Stimulated activated CD4-positive, alpha-beta T cell treated with anti-CD3 and anti-CD28 coated beads, TNF-alpha, amount 100 ng/mL, for 4 hours (primary cell): ENCODE measurements around the gene CENPW.

ENCODE experiments used
- DNase-seq, 3 experiments: peaks; one replicate each; pipeline ENCODE4 v3.0.0-alpha.2; 2020; ENCODE audit warnings: low read depth in 3 of 3

Gene CENPW

GRCh38 chr6:126339796-126340609, at the start of gene CENPW:
Gene CENPW, plus strand, starts transcription at chr6:126340115. Its CDS starts 159 bp downstream, at chr6:126340274.
- peak; percentile 89 to 93 (median 93) for DNase-seq

- no peak for DNase-seq
These were observed 45.9 kb upstream of the CENPW start for GRCh38 chr6:126293891-126294524.

GRCh38 chr6:126300126-126300525, 39.8 kb upstream of the CENPW start:
- no peak for DNase-seq

- no peak for DNase-seq
These were observed 39.2 kb upstream of the CENPW start for GRCh38 chr6:126300735-126301134.

- DNase-seq: no peak
These were observed 37.7 kb upstream of the CENPW start for GRCh38 chr6:126302191-126302590.

- DNase-seq: no peak
These were observed 32.1 kb upstream of the CENPW start for GRCh38 chr6:126307849-126308248.

GRCh38 chr6:126308362-126308761, 31.6 kb upstream of the CENPW start:
- no peak for DNase-seq

GRCh38 chr6:126312013-126312665, 27.8 kb upstream of the CENPW start:
- no peak for DNase-seq

GRCh38 chr6:126313941-126314340, 26.0 kb upstream of the CENPW start:
- DNase-seq: no peak

- no peak for DNase-seq
These were observed 21.1 kb upstream of the CENPW start for GRCh38 chr6:126318797-126319196.

GRCh38 chr6:126333729-126334128, 6.2 kb upstream of the CENPW start:
- DNase-seq: no peak

GRCh38 chr6:126335210-126335609, 4.7 kb upstream of the CENPW start:
- DNase-seq: no peak

GRCh38 chr6:126337323-126337722, 2.6 kb upstream of the CENPW start:
- no peak for DNase-seq

- no peak for DNase-seq
These were observed 1.2 kb downstream of the CENPW start for GRCh38 chr6:126341126-126341525.

- no peak for DNase-seq
These were observed 4.3 kb downstream of the CENPW start for GRCh38 chr6:126344181-126344580.

- no peak for DNase-seq
These were observed 12.0 kb downstream of the CENPW start for GRCh38 chr6:126351960-126352359.

- no peak for DNase-seq
These were observed 12.6 kb downstream of the CENPW start for GRCh38 chr6:126352514-126352913.

- DNase-seq: no peak
These were observed 16.6 kb downstream of the CENPW start for GRCh38 chr6:126356526-126356925.

- no peak for DNase-seq
These were observed 20.1 kb downstream of the CENPW start for GRCh38 chr6:126359936-126360537.

GRCh38 chr6:126361832-126362440, 22.0 kb downstream of the CENPW start:
- no peak for DNase-seq

- DNase-seq: no peak
These were observed 27.9 kb downstream of the CENPW start for GRCh38 chr6:126367849-126368248.

- DNase-seq: no peak
These were observed 32.7 kb downstream of the CENPW start for GRCh38 chr6:126372626-126373025.
